NCI-H146 treated with DMSO at 0.1 percent for 48 hours (cell line): Measurements from ENCODE around the gene PTCHD4.
"Not testable (repeated sequence)": the region's sequence is repeated elsewhere in the genome, so short reads cannot be mapped to it uniquely, and the experiment has no call there.

Source experiments
- DNase-seq: peaks from one replicate; lab custom pipeline; 2025; ENCODE audit not compliant: unreplicated experiment; lab: John Stamatoyannopoulos, UW

Gene PTCHD4

DNA sequence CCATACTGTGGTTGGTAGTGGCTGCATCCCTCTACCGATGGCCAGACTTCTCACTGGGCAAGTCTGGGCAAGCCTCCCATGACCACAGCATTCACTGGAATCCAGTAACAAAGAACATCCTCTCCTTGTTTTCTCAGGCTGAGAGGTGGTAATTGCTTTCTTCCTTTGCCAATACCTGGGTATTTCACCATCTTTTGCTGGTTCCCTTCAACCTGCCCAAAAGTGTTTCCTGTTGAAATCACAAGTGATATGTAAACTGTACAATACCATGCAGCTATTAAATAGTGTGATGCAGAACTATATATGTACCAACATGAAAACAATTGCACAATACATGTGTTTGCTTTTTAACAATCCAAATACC lies at the start of gene PTCHD4:
Gene PTCHD4 (minus strand): TSS at position 55 of the 364 bp plus-strand sequence. CDS start 42,240 bp downstream, outside the sequence.
- DNase-seq = peak; percentile 96

- DNase-seq = no peak
Measured at GRCh38 chr6:48151142-48151541, 40.1 kb upstream of the PTCHD4 start.

DNA sequence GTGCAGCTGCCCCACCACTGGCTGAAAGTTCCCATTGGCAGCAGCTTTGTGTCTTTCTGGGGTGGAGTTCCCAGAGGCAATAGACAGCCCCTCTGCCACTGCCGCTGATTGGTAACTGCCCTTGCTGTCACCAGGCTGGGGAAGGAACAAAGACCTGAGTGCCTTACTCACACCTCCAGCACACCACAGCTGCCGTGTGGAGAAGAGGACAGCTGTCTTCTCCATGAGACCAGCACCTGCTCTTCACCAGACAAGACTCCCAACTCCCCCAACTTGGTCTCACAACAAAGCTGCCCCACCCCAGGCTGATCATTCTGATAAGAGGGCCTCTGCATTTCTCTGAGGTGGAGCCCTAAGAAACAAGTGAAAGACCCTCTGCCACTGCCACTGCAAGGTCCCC lies 39.7 kb upstream of the PTCHD4 start:
- no peak for DNase-seq

DNA sequence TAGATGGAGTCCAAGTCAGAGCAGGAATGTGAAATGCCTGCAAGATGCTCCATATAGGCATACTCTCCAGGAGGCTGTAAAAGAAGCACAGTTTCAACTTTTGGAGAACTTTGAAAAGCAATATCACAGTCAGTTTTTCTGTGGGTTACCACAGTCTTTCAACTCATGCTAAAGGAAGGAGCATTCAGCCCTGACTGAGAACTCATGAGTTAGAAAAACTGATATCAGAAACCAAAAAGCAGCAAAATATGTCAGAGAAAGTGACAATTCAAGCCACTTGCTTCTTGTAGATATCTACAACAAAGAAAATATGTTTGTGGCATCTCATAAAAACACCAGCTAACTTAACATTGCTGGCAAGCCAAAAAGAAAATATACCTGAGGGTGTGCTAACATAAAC lies 36.1 kb upstream of the PTCHD4 start:
- no peak for DNase-seq

- no peak for DNase-seq
Measured at GRCh38 chr6:48144021-48144420, 33.0 kb upstream of the PTCHD4 start.

DNA sequence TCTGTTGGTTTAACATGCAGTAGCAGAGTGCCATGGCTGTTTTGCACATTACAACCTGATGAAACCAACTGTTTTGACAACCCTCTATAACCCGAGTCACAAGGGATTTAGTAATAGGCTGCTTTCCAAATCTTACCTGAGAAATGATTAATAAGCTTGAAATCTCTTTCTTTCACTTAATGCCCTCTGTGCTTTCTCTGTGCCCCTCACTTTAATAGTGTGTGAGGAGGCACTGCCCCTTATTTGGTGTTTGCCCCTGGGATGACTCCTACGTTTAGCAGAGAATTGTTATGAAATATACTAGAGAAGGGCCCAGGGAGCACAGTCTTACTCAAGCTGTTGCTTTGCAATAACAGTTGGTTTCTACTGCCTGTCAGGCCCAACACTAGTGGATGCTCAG lies 31.0 kb upstream of the PTCHD4 start:
- no peak for DNase-seq

- DNase-seq = no peak
Measured at GRCh38 chr6:48139818-48140614, 29.0 kb upstream of the PTCHD4 start.

DNA sequence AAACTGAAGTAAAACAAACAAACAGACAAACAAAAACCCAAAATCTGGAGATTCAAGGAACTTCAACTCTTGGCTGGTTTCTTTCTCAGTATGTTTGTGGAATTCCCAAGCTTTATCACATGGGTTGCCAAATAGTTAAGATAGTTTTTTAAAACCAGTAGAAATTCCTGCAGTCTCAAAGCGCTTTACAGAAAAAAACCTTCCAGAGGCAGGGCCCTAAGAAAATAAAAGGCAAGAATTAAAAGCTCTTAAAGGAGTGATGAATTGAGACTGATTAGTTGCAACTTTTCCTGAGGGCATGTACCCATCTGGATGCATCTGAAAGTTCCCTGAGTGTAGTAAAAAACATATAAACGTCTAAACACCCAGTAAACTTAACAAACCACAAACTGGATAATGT lies 25.9 kb upstream of the PTCHD4 start:
- no peak for DNase-seq

GRCh38 chr6:48135323-48136084 lies 24.5 kb upstream of the PTCHD4 start:
- no peak for DNase-seq

DNA sequence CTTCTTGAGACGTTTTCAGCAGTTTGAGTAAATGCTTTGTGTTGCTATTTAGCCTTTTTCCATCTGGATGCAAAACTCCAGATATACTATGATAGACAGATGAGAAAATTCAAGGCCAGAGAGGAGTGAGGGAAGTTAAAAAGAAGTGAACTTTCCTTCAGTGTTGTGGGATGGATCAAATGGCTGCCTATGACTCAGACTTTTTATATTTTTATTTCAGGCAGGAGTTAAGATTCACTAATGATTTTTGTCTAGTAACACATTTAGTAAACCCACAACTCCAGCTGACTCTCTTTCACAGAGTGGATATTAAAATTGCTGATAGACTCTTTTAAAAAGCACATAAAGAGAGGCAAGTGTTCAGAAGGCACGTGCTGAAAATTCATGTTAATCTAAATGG lies 23.2 kb upstream of the PTCHD4 start:
- DNase-seq = no peak

DNA sequence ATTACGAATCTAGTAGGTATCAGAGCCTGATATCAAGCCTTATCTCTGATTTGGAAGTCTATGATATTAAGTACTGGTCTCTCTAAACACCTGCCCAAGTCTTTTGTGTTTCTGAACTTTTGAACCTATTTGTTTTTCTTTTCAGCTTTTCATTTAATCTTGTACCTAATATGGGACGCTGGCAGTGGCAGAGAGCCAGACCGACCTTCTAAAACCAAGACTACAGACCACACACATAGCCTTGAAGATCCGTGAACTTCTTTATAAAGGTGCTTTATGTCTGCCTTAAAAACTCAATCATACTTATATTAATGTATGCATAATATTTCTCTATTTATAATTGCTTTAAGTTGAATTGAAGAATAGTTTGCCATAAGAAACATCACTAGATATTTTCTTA lies 12.6 kb upstream of the PTCHD4 start:
- DNase-seq = no peak

DNA sequence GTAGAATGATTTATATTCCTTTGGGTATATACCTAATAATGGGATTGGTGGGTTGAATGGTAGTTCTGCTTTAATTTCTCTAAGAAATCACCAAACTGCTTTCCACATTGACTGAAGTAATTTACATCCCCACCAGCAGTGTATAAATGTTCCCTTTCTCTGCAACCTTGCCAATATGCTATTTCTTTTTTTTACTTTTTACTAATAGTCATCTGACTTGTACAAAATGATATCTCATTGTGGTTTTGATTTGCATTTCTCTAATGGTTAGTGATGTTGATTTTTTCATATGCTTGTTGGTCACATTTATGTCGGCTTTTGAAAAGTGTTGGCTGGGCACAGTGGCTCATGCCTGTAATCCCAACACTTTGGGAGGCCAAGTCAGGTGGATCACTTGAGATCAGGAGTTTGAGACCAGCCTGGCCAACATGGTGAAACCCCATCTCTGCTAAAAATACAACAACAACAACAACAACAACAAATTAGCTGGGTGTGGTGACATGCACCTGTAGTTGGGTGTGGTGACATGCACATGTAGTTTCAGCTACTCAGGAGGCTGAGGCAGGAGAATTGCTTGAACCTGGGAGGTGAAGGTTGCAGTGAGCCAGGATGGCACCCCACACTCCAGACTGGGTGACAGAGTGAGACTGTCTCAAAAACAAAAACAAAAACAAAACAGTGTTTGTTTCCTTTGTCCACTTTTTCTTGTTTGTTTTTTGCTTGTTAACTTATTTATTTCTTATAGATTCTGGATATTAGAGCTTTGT lies 11.2 kb upstream of the PTCHD4 start:
- not testable (repeated sequence) for DNase-seq

- no peak for DNase-seq
Measured at GRCh38 chr6:48116699-48117645, 6.0 kb upstream of the PTCHD4 start.

GRCh38 chr6:48113130-48113529 lies 2.1 kb upstream of the PTCHD4 start:
- DNase-seq = no peak

DNA sequence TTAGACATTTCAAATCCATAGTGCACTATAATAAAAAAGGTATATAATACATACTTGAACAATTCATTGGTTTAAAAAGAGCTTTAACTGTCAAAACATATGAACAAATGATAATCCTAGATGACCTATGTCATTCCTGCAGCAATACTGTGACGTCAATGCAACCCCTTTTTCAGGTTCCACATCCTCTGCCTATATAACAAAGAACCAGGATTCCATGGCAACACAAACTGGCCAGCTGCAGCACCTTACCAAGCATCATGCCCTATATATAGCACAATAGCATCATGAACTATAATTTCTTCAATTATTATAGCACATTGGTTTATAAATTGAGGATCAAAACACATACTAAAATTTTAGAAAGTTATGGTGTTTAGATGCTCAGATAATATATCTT lies 578 bp upstream of the PTCHD4 start:
- DNase-seq = peak; percentile 96

DNA sequence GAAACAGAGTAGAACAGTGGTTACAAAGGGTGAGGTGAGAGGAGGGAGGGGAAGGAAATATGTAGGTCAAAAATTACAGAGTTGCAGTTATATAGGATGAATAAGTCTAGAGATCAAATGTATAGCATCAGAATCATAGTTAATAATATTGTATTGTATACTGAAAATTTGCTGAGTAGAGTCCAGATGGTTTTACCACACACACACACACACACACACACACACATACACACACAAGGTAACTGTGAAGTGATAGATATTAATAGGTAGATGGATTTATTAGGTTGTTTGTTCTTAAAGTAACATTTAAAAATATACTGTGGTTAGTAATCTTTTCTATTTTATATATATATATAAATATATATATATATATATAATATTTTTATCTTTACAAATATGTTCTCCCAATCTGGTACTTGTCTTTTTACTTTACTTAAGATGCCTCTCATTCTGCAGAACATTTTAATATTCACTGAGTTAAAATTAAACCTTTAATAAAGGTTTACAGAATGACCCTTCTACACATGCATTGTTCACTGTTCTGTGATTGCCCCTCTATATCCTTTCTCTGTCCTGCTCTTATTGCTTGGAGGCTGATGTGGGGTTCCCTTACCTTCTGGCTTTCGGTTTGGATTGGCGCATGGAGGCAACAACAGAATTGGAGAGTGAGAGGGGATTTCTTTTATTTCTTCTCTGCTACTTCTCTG lies 408 bp downstream of the PTCHD4 start:
- peak; percentile 78 for DNase-seq

DNA sequence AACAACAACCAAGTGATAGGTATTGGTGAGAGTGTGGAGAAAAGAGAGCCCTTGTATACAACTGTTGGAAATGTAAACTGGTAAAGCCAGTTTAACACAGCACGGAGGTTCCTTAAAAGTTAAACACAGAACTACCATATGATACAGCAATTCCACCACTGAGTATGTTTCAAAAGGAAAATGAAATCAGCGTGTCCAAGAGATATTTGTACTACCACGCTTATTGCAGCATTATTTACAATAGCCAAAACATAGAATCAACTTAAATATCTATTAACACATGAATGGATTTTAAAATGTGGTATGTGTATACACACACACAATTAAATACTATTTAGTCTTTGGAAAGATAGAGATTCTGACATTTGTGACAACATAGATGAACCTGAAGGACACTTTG lies 1.1 kb downstream of the PTCHD4 start:
- peak; percentile 55 for DNase-seq

DNA sequence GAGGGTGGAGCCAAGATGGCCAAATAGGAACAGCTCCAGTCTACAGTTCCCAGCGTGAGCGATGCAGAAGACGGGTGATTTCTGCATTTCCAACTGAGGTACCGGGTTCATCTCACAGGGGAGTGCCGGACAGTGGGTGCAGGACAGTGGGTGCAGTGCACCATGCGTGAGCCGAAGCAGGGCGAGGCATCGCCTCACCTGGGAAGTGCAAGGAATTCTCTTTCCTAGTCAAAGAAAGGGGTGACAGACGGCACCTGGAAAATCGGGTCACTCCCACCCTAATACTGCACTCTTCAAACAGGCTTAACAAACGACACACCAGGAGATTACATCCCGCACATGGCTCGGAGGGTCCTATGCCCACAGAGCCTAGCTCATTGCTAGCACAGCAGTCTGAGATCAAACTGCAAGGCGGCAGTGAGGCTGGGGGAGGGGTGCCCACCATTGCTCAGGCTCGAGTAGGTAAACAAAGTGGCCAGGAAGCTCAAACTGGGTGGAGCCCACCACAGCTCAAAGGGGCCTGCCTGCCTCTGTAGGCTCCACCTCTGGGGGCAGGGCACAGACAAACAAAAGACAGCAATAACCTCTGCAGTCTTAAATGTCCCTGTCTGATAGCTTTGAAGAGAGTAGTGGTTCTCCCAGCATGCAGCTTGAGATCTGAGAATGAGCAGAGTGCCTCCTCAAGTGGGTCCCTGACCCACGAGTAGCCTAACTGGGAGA lies 8.4 kb downstream of the PTCHD4 start:
- DNase-seq = not testable (repeated sequence)

DNA sequence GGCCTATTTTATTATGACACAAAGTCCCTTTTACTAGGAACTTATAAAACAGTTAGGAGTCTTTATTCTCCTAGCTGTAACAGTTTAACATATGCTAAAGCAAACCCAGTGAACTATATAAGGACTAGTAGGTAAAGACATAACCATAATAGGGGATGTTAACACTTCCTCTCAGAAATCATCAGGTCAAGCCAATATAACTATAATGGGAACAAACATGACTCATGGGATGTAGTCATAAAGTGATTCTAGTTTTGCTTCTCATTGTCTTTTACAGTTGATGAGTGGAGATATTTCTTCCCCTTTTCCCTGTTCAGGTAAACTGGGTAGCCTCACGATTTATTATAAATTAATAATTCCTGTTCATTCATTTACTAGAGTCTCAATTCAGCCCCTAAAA lies 9.7 kb downstream of the PTCHD4 start:
- no peak for DNase-seq

DNA sequence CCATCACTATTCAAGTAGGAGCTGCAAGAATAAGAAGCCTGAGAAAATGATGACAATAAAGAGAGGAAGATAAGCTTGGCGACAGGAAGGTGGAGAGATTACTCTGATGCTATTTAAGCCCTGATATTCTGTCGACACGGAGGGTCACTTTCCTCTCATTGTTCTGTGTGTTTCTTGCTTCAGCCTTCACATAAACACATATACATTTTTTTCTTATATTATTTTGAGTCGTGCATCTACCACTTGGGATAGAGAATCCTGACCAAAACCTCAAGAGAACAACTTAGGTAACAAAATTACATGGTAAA lies 10.5 kb downstream of the PTCHD4 start:
- DNase-seq = peak; percentile 9
